SU-DHL-6 (cell line): ENCODE measurements around the gene ANO2.

ENCODE experiments used
- H2AFZ ChIP-seq: fragments of 200-600 bp; sonication (generic); 2 replicates; pipeline ENCODE4 v1.6.1; 2014; ENCODE audit warnings: low read depth, mild to moderate bottlenecking, moderate library complexity, mixed read lengths, antibody characterized with exemption, low read length; ENCODE audit not compliant: severe bottlenecking
- H3F3A ChIP-seq: fragments of 200-600 bp; shearing (Covaris generic); 2 replicates; pipeline ENCODE4 v1.6.0; 2016; ENCODE audit warnings: antibody characterized with exemption, mild to moderate bottlenecking; ENCODE audit not compliant: insufficient read depth
- H3K27ac ChIP-seq: fragments of 200-600 bp; sonication (generic); 2 replicates; pipeline ENCODE4 v1.5.1; 2016; ENCODE audit warnings: low read depth, mild to moderate bottlenecking, low read length, moderate library complexity, mixed read lengths
- H3K27me3 ChIP-seq: fragments of 200-600 bp; sonication (generic), shearing (Covaris generic); 2 replicates; pipeline ENCODE4 v1.6.0; 2014; ENCODE audit warnings: mild to moderate bottlenecking, low read length
- H3K36me3 ChIP-seq: fragments of 200-600 bp; sonication (generic); 2 replicates; pipeline ENCODE4 v1.6.1; 2014; ENCODE audit warnings: mild to moderate bottlenecking, low read length, mixed read lengths
- H3K4me2 ChIP-seq: fragments of 300-600, 200-600 bp; shearing (Covaris generic), sonication (generic); 2 replicates; pipeline ENCODE4 v1.6.0; 2014; ENCODE audit warnings: low read length, low read depth, mild to moderate bottlenecking; ENCODE audit not compliant: poor library complexity, severe bottlenecking
- H3K4me3 ChIP-seq: fragments of 200-600 bp; sonication (generic); 2 replicates; pipeline ENCODE4 v1.5.1; 2014; ENCODE audit warnings: antibody characterized with exemption, low read length, mild to moderate bottlenecking, mixed read lengths; ENCODE audit not compliant: insufficient read depth, poor library complexity, severe bottlenecking
- H3K79me2 ChIP-seq: fragments of 200-600 bp; sonication (generic); 2 replicates; pipeline ENCODE4 v1.6.1; 2014; ENCODE audit warnings: mild to moderate bottlenecking, low read length, moderate library complexity; ENCODE audit not compliant: insufficient read depth
- H3K9ac ChIP-seq: fragments of 200-600 bp; sonication (generic); 2 replicates; pipeline ENCODE4 v1.7.0; 2014; ENCODE audit warnings: mild to moderate bottlenecking, low read length
- H3K9me2 ChIP-seq: fragments of 200-600 bp; sonication (generic); replicated peaks from 2 replicates; pipeline ENCODE4 v1.6.1; 2014; ENCODE audit warnings: low read length; ENCODE audit not compliant: insufficient read depth
- H3K9me3 ChIP-seq: fragments of 200-600 bp; sonication (generic); 2 replicates; pipeline ENCODE4 v1.6.1; 2014; ENCODE audit warnings: low read length, mixed read lengths; ENCODE audit not compliant: insufficient read depth
- H4K20me1 ChIP-seq: fragments of 200-600 bp; sonication (generic); 2 replicates; pipeline ENCODE4 v1.6.1; 2014; ENCODE audit warnings: low read depth, mild to moderate bottlenecking, antibody characterized with exemption, low read length, moderate library complexity, mixed read lengths
- EZH2phosphoT487 ChIP-seq: fragments of 200-600 bp; sonication (generic), shearing (Covaris generic); conservative IDR thresholded peaks from 2 replicates; pipeline ENCODE4 v1.6.1; 2018; ENCODE audit warnings: mild to moderate bottlenecking, antibody characterized with exemption, low read length, moderate library complexity, mixed read lengths
- TF ChIP-seq, protein P1 (sequence below): fragments of 200-600 bp; sonication (generic); IDR thresholded peaks from one replicate; pipeline ENCODE4 v1.5.1; 2017; ENCODE audit warnings: antibody characterized with exemption, mild to moderate bottlenecking, low read length, moderate library complexity; ENCODE audit not compliant: insufficient read depth, poor library complexity, severe bottlenecking

Gene ANO2

DNA sequence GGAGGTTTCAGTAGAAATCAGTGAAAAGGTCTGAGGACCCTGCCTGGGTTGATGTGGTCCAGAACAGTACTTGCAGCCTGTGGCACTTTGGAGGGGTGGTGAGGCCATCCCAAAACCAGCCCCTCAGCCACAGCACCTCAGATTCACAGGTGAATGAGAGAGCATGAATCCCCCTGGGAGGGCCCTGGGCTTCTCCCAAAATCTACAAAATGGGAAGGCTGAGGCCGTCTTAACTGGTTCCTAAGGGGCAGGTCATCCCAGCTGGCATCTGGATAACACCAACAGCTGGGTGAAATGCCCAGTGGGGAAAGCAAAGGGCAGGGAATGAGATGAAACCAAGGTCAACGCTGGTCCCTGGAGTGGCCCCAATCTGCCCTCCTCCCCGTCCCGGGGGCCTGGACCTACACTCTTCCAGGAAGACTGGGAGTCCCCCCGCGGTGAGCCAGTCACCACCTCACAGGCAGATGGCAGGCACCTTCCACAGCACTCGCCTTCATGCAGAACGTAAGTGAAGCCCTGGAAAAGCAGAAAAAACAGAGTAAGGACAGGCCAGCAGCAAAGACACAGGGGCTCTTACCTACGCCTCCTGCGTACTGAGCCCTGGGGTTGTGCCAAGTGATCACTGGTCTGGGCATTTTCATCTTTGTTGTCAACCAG is 26.3 kb upstream of the ANO2 start:
- TF ChIP-seq, protein P1, sequence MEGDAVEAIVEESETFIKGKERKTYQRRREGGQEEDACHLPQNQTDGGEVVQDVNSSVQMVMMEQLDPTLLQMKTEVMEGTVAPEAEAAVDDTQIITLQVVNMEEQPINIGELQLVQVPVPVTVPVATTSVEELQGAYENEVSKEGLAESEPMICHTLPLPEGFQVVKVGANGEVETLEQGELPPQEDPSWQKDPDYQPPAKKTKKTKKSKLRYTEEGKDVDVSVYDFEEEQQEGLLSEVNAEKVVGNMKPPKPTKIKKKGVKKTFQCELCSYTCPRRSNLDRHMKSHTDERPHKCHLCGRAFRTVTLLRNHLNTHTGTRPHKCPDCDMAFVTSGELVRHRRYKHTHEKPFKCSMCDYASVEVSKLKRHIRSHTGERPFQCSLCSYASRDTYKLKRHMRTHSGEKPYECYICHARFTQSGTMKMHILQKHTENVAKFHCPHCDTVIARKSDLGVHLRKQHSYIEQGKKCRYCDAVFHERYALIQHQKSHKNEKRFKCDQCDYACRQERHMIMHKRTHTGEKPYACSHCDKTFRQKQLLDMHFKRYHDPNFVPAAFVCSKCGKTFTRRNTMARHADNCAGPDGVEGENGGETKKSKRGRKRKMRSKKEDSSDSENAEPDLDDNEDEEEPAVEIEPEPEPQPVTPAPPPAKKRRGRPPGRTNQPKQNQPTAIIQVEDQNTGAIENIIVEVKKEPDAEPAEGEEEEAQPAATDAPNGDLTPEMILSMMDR = no peak
- no peak for TF ChIP-seq EZH2phosphoT487

DNA sequence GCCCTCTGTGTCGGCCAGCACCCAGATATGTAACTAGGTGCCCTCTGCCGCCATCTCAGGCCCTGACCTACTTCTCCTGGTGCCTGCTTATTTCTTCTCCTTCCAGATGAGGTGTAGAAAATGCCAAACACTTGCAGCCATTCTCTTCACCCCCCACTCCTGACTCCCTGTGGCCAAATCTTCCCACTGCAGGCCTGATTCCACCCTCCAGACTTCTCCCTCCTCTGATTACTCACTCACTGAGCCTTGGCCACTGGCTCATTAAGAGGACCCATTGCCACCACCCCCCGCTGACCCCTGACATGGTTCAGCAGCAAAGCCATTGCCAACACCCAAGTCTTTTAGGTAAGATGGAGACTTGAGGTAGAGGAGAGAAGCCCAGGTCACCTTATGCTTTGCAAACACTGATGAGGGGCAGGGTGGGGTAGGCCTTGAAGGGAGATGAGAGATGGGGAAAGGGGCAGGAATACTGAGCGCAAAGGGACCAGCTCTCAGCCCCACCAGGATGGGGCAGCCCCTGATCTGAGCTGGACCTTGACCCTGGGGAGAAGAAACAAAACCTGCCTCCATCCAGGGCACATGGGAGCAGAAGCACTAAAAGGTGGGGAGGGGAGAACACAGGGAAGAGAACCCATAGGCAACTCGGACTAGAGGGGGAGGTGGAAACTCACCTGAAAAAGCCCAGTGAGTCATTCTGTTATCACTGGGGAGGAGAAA is 25.1 kb upstream of the ANO2 start:
- H2AFZ ChIP-seq = no peak overlapping the region
- H3K9me3 ChIP-seq = no peaks in the 10 kb centered on the region
- H3K27ac ChIP-seq = no peak overlapping the region
- TF ChIP-seq, protein P1 = no peak
- no peak for TF ChIP-seq EZH2phosphoT487
- H3K4me3 ChIP-seq = no peak overlapping the region
- no peaks in the 10 kb centered on the region for H3F3A ChIP-seq
- H3K79me2 ChIP-seq = no peaks in the 10 kb centered on the region
- H3K27me3 ChIP-seq = no peaks in the 10 kb centered on the region
- no peak overlapping the region for H3K4me2 ChIP-seq
- no peaks in the 10 kb centered on the region for H3K36me3 ChIP-seq
- no peak overlapping the region for H3K9ac ChIP-seq
- H4K20me1 ChIP-seq = no peaks in the 10 kb centered on the region
- H3K9me2 ChIP-seq = no peaks in the 10 kb centered on the region

More for the DNA sequence above, 26.3 kb upstream of the ANO2 start:
- Histone ChIP-seq H3K27ac (no peak overlapping the region), H3K9ac (no peak overlapping the region), H3K9me2 (no peaks in the 10 kb centered on the region), H3K4me3 (no peak overlapping the region), H4K20me1 (no peaks in the 10 kb centered on the region), H2AFZ (no peak overlapping the region), H3K4me2 (no peak overlapping the region), H3F3A (no peaks in the 10 kb centered on the region), H3K36me3 (no peaks in the 10 kb centered on the region), H3K79me2 (no peaks in the 10 kb centered on the region), H3K9me3 (no peaks in the 10 kb centered on the region), H3K27me3 (no peaks in the 10 kb centered on the region)

DNA sequence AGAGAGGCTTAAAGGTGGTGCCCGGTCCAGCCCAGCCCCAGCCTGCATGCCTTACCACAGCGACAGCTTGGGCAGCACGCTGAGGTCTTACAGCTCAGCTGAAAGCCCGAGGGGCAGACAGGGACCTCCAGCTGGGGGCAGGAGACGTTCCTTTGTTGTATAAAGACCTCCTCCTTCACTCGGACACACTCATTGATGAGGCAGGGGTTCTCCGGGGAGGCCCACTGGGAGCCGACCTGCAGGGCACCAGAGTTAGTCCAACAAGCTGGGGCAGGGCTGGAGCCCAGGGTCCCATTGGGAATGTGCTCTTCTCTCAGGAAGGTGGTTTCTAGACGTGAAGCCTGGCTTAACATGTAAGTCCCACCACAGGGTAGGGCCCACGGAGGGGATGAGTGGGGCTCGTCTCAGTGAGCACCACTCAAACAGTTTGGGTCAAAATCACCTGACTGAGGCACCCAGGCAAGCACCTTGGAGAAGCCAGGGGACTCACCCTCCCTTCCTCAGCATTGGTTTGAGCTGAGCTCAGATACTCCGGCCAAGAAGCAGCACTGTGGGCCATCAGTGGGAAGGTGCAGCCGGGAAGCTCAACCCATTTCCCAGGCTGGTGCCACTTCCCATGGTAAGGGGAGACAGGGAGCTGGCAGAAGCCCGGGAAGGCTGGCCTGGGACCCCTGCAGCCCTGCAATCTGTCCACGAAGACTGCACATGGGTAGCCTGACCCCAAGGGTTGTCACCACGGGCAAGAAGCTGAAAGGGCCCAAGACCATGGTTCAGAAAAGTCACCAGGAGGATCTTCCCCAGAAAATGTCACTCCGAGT is 24.3 kb upstream of the ANO2 start:
- no peaks in the 10 kb centered on the region for H3F3A ChIP-seq
- H3K9me3 ChIP-seq = no peaks in the 10 kb centered on the region
- no peak overlapping the region for H2AFZ ChIP-seq
- no peaks in the 10 kb centered on the region for H3K36me3 ChIP-seq
- H3K4me2 ChIP-seq = no peak overlapping the region
- TF ChIP-seq, protein P1 = no peak
- TF ChIP-seq EZH2phosphoT487 = no peak
- H3K4me3 ChIP-seq = no peak overlapping the region
- no peaks in the 10 kb centered on the region for H3K27me3 ChIP-seq
- H3K9me2 ChIP-seq = no peaks in the 10 kb centered on the region
- H3K79me2 ChIP-seq = no peaks in the 10 kb centered on the region
- no peak overlapping the region for H3K9ac ChIP-seq
- H4K20me1 ChIP-seq = no peaks in the 10 kb centered on the region
- H3K27ac ChIP-seq = no peak overlapping the region
